Loucy (cell line): Measurements from ENCODE around the gene MILR1.
A peak's percentile ranks its signal among the peaks of the same experiment; 100 is the strongest.

Source experiments
- CTCF ChIP-seq: fragments of 200-600 bp; sonication (generic); conservative IDR thresholded peaks from 2 replicates; pipeline ENCODE4 v1.5.1; 2014; ENCODE audit warnings: mild to moderate bottlenecking, antibody characterized with exemption, low read length
- EZH2phosphoT487 ChIP-seq: fragments of 200-600 bp; IDR thresholded peaks from 2 replicates; pipeline ENCODE4 v1.6.1; 2018; ENCODE audit warnings: antibody characterized with exemption, mild to moderate bottlenecking, moderate library complexity, borderline replicate concordance

- TF ChIP-seq CTCF (peak; percentile 76), EZH2phosphoT487 (no peak)
These were observed 48.1 kb downstream of the MILR1 start, which contains the start of gene POLG2 for GRCh38 chr17:64496786-64497564.
